Nephron (organoid): ENCODE data around the gene SLC35E1.

ENCODE experiments used
- H3K27ac Mint-ChIP-seq, 3 experiments: 2 replicates each; pipeline ENCODE4 v1.8.0; 2020; ENCODE audit warnings: mixed read lengths in 3 of 3, mild to moderate bottlenecking in 2 of 3, moderate library complexity in 1 of 3
- H3K27me3 Mint-ChIP-seq: 2 replicates; pipeline ENCODE4 v1.8.0; 2021; ENCODE audit warnings: low read depth, mild to moderate bottlenecking, moderate library complexity, mixed read lengths
- H3K36me3 Mint-ChIP-seq: 2 replicates; pipeline ENCODE4 v1.8.0; 2020; ENCODE audit warnings: low read depth, mixed read lengths
- H3K4me1 Mint-ChIP-seq: 2 replicates; pipeline ENCODE4 v1.8.0; 2020; ENCODE audit warnings: mixed read lengths
- H3K4me3 Mint-ChIP-seq, 3 experiments: 2 replicates each; pipeline ENCODE4 v1.8.0; 2020; ENCODE audit warnings: mild to moderate bottlenecking in 3 of 3, mixed read lengths in 3 of 3, moderate library complexity in 2 of 3
- H3K9me3 Mint-ChIP-seq: 2 replicates; pipeline ENCODE4 v1.8.0; 2020; ENCODE audit warnings: mixed read lengths
- TF ChIP-seq, protein P1 (sequence below), 3 experiments: fragments of 200-600 bp; sonication (generic); IDR thresholded peaks; one replicate each; pipeline ENCODE4 v1.5.0; 2021; ENCODE audit warnings: antibody characterized with exemption in 3 of 3; ENCODE audit not compliant: unreplicated experiment in 3 of 3

The SLC35E1 gene

DNA sequence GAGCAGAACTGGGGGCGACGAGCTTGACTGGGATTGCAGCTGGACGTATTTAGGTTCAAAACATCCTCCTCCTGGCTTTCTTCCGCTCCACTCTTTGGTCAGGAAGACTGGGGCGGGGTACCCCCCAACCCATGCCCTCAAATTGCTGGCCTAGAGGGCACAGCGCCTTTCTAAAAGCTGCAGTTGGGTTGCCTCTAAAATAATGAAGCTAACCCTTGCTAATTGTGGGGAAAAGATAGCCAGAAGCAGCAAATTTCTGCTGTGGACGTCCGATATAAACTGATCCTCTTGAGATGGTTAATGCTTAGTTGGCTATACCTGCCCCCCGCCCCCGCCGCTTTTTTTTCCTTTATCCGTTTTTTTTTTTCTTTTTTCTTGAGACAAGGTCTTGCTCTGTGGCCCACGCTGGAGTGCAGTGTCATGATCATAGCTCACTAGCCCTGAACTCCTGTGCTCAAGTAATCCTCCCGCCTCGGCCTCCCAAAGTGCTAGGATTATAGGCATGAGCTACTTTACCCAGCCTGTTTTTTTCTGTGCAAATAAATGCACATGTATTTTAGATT, 29.2 kb downstream of the SLC35E1 start:
- H3K27me3 Mint-ChIP-seq: no peaks in the 10 kb centered on the region
- H3K9me3 Mint-ChIP-seq: no peaks in the 10 kb centered on the region
- peaks cover 24% of the 10 kb centered on the region for H3K36me3 Mint-ChIP-seq
- H3K4me3 Mint-ChIP-seq: peak overlapping the region; percentile 90 to 98 (median 95)
- TF ChIP-seq, protein P1, sequence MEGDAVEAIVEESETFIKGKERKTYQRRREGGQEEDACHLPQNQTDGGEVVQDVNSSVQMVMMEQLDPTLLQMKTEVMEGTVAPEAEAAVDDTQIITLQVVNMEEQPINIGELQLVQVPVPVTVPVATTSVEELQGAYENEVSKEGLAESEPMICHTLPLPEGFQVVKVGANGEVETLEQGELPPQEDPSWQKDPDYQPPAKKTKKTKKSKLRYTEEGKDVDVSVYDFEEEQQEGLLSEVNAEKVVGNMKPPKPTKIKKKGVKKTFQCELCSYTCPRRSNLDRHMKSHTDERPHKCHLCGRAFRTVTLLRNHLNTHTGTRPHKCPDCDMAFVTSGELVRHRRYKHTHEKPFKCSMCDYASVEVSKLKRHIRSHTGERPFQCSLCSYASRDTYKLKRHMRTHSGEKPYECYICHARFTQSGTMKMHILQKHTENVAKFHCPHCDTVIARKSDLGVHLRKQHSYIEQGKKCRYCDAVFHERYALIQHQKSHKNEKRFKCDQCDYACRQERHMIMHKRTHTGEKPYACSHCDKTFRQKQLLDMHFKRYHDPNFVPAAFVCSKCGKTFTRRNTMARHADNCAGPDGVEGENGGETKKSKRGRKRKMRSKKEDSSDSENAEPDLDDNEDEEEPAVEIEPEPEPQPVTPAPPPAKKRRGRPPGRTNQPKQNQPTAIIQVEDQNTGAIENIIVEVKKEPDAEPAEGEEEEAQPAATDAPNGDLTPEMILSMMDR (IDR thresholded peaks at IDR 0.05; ENCODE audit: unreplicated experiment in 3 of 3): no peak
- H3K27ac Mint-ChIP-seq: peak overlapping the region; percentile 75 to 93 (median 78)
- peaks cover 17% of the 10 kb centered on the region for H3K4me1 Mint-ChIP-seq

DNA sequence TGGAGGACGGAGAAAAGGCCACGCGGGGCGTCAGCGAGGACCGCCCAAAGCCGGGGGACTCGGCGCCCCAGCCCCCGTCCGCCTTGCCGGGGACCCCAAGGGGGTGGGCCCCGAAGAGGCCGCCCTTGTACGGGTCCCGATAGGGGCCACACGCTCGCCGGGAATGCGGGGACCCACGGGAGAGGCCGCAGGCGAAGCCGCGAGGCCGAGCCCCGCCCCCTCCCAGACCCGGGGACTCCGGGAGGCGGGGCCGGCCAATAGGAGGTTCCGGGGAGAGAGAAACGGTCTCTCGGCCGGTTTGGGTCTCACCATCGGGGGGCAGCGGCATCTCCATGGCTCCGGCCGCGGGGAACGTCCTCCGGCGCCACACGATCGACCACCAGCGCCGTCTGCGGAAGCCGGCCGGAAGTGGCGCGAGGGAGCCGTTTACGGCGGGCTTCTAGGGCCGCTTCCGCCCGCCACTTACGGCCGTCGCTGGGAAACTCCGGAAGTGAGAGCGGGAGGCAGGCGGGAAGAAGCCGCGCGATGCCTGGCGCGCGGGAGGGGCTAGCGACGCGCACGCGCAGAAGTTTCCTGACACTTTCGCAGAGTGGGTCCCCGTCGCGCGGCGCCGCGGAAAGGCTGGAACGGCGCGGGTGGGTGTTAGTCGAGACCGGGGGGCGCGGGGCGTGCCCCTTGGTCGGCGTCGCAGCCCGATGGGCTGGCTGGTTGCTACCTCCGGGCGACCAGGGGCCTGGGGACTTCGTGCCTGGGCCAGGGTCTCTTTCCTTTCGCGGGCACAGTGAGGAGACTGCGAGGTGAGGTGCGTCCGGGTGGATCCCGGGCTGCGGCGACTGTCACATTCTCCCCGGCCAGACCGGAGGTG, 29.9 kb downstream of the SLC35E1 start, which contains the start of gene CHERP:
Gene CHERP, minus strand, starts transcription at position 393 of the 865 bp plus-strand sequence. Its CDS starts 59 bp downstream, at position 334.
- Mint-ChIP-seq H3K4me3 (peak within 1 kb of the TSS; percentile 90 to 98 (median 95)), H3K4me1 (peaks cover 17% of the 10 kb centered on the region), H3K9me3 (no peaks in the 10 kb centered on the region), H3K27ac (peak within 1 kb of the TSS; percentile 78 to 93 (median 80)), H3K36me3 (peaks cover 31% of the 10 kb centered on the region), H3K27me3 (no peaks in the 10 kb centered on the region)
- TF ChIP-seq, protein P1 (IDR thresholded peaks at IDR 0.05; ENCODE audit: unreplicated experiment in 3 of 3): no peak

DNA sequence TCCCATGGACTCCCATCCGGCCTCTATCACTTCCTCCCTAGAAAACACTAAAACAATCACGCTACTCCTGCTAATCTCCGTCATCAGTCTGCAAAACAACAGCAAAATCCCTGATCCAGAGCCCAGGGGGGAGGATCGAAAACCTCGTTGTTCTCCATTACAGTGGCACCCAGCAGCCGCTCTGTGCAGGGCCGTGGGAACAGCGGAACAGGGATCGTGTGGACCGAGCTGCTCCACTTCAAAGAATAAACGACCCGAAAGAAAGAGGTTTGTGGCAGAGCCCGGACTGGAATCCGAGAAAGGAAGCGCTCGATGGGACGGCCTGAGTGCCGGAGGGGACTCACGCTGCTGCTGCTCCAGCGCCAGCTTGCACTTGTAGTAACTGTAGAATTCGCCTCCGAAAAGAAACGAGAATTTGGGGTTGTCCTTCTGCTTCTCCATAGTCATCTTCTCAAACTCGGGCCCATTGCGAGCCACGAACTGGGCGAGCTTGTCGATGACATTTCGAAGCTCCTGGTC, 30.6 kb downstream of the SLC35E1 start:
- Mint-ChIP-seq H3K36me3 (peaks cover 34% of the 10 kb centered on the region), H3K4me1 (peaks cover 17% of the 10 kb centered on the region), H3K27me3 (no peaks in the 10 kb centered on the region), H3K4me3 (peak overlapping the region; percentile 90 to 95 (median 90)), H3K9me3 (no peaks in the 10 kb centered on the region), H3K27ac (peak overlapping the region; percentile 35 to 90 (median 80))
- TF ChIP-seq, protein P1 (IDR thresholded peaks at IDR 0.05; ENCODE audit: unreplicated experiment in 3 of 3): no peak

DNA sequence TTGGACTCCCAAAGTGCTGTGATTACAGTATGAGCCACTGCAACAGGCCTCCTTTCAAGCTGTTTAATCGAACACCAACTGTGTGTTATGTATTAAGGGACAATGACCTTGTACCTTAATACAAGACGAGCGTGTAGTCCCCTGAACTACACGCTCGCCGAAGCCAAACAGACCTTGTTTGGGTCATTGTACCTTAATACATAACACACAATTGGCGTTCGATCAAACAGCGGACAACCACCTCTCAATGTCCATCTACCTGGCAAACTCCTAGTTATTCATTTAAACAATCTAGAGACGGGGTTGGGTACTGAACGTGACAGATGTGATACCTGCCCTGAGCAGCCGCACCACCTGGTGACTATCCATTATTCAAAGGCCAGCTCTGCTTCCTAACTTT, 31.3 kb downstream of the SLC35E1 start:
- Mint-ChIP-seq H3K27me3 (no peaks in the 10 kb centered on the region), H3K36me3 (peaks cover 37% of the 10 kb centered on the region), H3K9me3 (no peaks in the 10 kb centered on the region), H3K4me1 (peaks cover 17% of the 10 kb centered on the region), H3K4me3 (peak overlapping the region; percentile 90 to 95 (median 90)), H3K27ac (peak overlapping the region; percentile 35 to 90 (median 80))
- TF ChIP-seq, protein P1 (IDR thresholded peaks at IDR 0.05; ENCODE audit: unreplicated experiment in 3 of 3): no peak

DNA sequence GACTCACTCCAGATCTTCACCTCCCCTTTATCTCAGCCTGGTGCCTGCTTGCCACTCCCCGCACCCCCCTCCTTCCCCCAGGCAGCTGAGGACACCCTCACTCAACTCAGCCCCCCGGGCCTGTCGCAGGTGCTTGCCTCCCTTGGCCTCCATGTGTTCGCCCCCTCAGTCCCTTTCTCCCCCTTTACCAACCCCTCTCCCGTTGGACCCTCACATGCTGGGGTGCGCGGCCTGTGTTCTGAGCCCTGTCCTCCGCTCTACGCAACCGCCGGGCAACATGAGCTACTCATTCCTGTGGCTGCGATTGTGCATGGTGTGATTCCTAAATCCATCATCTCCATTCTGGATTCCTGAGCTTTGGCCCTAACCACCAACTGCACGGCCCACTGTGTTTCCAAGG, 35.1 kb downstream of the SLC35E1 start:
- H3K4me3 Mint-ChIP-seq: no peak overlapping the region
- TF ChIP-seq, protein P1 (IDR thresholded peaks at IDR 0.05; ENCODE audit: unreplicated experiment in 3 of 3): no peak
- peaks cover 6% of the 10 kb centered on the region for H3K4me1 Mint-ChIP-seq
- H3K9me3 Mint-ChIP-seq: no peaks in the 10 kb centered on the region
- no peak overlapping the region for H3K27ac Mint-ChIP-seq
- H3K36me3 Mint-ChIP-seq: peaks cover 55% of the 10 kb centered on the region
- H3K27me3 Mint-ChIP-seq: no peaks in the 10 kb centered on the region
